Activated CD8-positive, alpha-beta T cell treated with anti-CD3 and anti-CD28 coated beads for 36 hours (primary cell): ENCODE results near the gene MACROD1. TPM values are rescaled to one million over a fixed set of nuclear protein-coding genes. Genes with fewer than 3 reads are reported as not detected.

ENCODE experiments used
- ATAC-seq: fragments of 200-7000 bp; cut with Tn5 transposase; one replicate; pipeline ENCODE4 v1.10.0; 2021; ENCODE audit warnings: mild to moderate bottlenecking, moderate library complexity
- CTCF ChIA-PET: fragments of 350-600 bp; sonication (Branson Sonifier 250); formaldehyde crosslinking; loops from one replicate; lab custom pipeline; 2021; ENCODE audit warnings: antibody characterized with exemption; lab: Charles Lee
- POLR2A ChIA-PET: fragments of 350-600 bp; sonication (Branson Sonifier 250); formaldehyde crosslinking; loops from one replicate; lab custom pipeline; 2021; ENCODE audit warnings: antibody characterized with exemption; lab: Charles Lee
- DNase-seq: peaks from one replicate; pipeline ENCODE4 v3.0.0-alpha.2; 2020
- H3K27ac Mint-ChIP-seq: one replicate; pipeline ENCODE4 v1.8.0; 2021; ENCODE audit warnings: mild to moderate bottlenecking, mixed read lengths
- H3K27me3 Mint-ChIP-seq: one replicate; pipeline ENCODE4 v1.8.0; 2021; ENCODE audit warnings: mixed read lengths
- H3K36me3 Mint-ChIP-seq: one replicate; pipeline ENCODE4 v1.8.0; 2021; ENCODE audit warnings: low read depth, mixed read lengths
- H3K4me1 Mint-ChIP-seq: one replicate; pipeline ENCODE4 v1.8.0; 2021; ENCODE audit warnings: low read depth, mixed read lengths
- H3K4me3 Mint-ChIP-seq: one replicate; pipeline ENCODE4 v1.8.0; 2021; ENCODE audit warnings: mild to moderate bottlenecking, moderate library complexity, mixed read lengths
- H3K9me3 Mint-ChIP-seq: one replicate; pipeline ENCODE4 v1.8.0; 2021; ENCODE audit warnings: mixed read lengths
- intact Hi-C: fragments of 100-400 bp; cut with micrococcal nuclease; formaldehyde crosslinking; loops from one replicate; pipeline ENCODE4 v1.10.0; 2022
- total RNA-seq, 2 experiments: library from RNA; stranded (reverse); gene quantifications; one replicate each; pipeline ENCODE4 v1.2.3, GENCODE V29; 2021
- TF ChIP-seq, protein P1 (sequence below): fragments of 200-600 bp; IDR thresholded peaks from one replicate; pipeline ENCODE4 v1.8.0; 2022; ENCODE audit warnings: antibody characterized with exemption, mild to moderate bottlenecking

Gene MACROD1
- total RNA-seq, 2 experiments from 2014 or later: 38.7 to 38.8 TPM

- intact Hi-C loops: no loop called here
- no peak for DNase-seq
- no peak for ATAC-seq
- H3K4me1 Mint-ChIP-seq: peaks cover 3% of the 10 kb centered on the region
- TF ChIP-seq, protein P1, sequence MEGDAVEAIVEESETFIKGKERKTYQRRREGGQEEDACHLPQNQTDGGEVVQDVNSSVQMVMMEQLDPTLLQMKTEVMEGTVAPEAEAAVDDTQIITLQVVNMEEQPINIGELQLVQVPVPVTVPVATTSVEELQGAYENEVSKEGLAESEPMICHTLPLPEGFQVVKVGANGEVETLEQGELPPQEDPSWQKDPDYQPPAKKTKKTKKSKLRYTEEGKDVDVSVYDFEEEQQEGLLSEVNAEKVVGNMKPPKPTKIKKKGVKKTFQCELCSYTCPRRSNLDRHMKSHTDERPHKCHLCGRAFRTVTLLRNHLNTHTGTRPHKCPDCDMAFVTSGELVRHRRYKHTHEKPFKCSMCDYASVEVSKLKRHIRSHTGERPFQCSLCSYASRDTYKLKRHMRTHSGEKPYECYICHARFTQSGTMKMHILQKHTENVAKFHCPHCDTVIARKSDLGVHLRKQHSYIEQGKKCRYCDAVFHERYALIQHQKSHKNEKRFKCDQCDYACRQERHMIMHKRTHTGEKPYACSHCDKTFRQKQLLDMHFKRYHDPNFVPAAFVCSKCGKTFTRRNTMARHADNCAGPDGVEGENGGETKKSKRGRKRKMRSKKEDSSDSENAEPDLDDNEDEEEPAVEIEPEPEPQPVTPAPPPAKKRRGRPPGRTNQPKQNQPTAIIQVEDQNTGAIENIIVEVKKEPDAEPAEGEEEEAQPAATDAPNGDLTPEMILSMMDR: no peak
- no peak overlapping the region for H3K27ac Mint-ChIP-seq
- H3K4me3 Mint-ChIP-seq: no peak overlapping the region
- ChIA-PET CTCF (no interaction called here), POLR2A (no interaction called here)
- H3K36me3 Mint-ChIP-seq: no peaks in the 10 kb centered on the region
- H3K27me3 Mint-ChIP-seq: no peaks in the 10 kb centered on the region
- no peaks in the 10 kb centered on the region for H3K9me3 Mint-ChIP-seq
Observed at GRCh38 chr11:64078905-64079304, 87.0 kb downstream of the MACROD1 start.

DNA sequence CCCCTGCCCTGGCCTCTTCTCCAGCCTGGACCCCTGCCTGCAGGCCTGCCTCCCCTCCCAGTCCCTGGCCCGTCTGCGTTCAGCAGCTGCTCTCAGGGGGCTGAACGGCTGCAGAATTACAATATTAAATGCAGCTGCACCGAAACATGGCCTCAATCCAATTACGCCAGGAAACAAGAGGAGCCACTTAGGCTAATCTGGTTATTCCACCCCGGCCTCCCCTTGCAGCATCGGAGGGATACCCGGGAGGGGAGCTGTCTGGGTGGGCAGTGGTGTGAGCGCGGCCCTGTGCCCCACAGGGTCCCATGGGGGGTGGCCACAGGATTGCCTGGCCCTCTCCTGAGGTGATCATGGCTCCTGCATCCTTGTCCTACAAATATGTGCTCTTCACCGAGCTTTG is 87.6 kb downstream of the MACROD1 start:
- no peak overlapping the region for H3K27ac Mint-ChIP-seq
- intact Hi-C loops: no loop called here

DNA sequence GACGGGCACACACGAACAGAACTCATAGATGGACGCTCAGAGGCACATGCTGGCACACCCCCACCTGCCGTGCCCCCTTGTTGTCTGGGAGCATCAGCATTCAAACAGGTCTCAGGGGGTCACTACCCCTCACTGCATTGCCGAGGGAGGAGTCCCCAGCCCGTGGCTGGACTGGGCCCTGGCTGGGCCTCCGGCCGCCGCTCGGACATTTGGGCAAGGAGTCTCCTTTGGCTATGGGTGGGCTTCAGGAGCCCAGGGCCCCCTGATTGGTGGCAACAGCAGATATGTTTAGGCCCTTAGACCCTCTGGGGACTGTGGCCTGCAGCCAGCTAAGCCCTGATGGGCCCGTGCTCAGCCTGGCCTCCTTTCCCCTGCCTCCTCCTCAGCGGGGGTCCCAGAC is 88.3 kb downstream of the MACROD1 start:
- ATAC-seq (no peak), DNase-seq (no peak)
- POLR2A ChIA-PET: no interaction called here
- Mint-ChIP-seq H3K36me3 (no peaks in the 10 kb centered on the region), H3K27ac (no peak overlapping the region), H3K4me1 (peaks cover 3% of the 10 kb centered on the region), H3K9me3 (no peaks in the 10 kb centered on the region), H3K27me3 (no peaks in the 10 kb centered on the region), H3K4me3 (no peak overlapping the region)
- CTCF ChIA-PET: no interaction called here
- intact Hi-C loops: no loop called here
- TF ChIP-seq, protein P1: no peak

More for the DNA sequence above, 87.6 kb downstream of the MACROD1 start:
- TF ChIP-seq, protein P1: no peak
- ChIA-PET POLR2A (no interaction called here), CTCF (no interaction called here)
- ATAC-seq (no peak), DNase-seq (no peak)
- Mint-ChIP-seq H3K27me3 (no peaks in the 10 kb centered on the region), H3K9me3 (no peaks in the 10 kb centered on the region), H3K36me3 (no peaks in the 10 kb centered on the region), H3K4me1 (peaks cover 3% of the 10 kb centered on the region), H3K4me3 (no peak overlapping the region)

DNA sequence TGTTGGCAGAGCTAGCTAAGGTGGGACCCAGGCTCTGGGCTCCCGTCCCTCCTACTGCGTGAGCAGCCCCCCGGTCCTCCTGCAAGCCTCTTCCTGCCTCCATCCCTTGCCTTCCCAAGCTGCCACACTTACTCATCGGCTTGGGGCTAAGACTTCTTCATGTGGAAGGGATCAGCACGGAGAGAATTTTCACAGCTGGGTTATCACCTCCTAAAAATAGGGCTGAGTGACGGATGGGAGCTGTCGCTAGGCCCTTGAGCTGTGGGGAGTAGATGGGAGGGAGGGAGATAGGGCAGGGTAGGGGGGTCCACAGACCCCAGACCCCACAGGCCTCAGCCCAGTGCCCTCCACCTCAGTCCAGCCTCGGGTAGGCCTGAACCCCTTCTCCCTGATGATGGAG is 89.2 kb downstream of the MACROD1 start:
- Mint-ChIP-seq H3K9me3 (no peaks in the 10 kb centered on the region), H3K27ac (no peak overlapping the region), H3K27me3 (no peaks in the 10 kb centered on the region), H3K4me3 (no peak overlapping the region), H3K36me3 (no peaks in the 10 kb centered on the region), H3K4me1 (peaks cover 3% of the 10 kb centered on the region)
- POLR2A ChIA-PET: interaction anchor here (0.9 kb wide), 1 partner anchor 14 kb away, joined by 3 read pairs; no protein-coding TSS in a partner anchor
- ATAC-seq (no peak), DNase-seq (no peak)
- intact Hi-C loops: no loop called here
- TF ChIP-seq, protein P1: no peak
- CTCF ChIA-PET: interaction anchor here (0.7 kb wide), 1 partner anchor 76 kb away, joined by 3 read pairs; no protein-coding TSS in a partner anchor

DNA sequence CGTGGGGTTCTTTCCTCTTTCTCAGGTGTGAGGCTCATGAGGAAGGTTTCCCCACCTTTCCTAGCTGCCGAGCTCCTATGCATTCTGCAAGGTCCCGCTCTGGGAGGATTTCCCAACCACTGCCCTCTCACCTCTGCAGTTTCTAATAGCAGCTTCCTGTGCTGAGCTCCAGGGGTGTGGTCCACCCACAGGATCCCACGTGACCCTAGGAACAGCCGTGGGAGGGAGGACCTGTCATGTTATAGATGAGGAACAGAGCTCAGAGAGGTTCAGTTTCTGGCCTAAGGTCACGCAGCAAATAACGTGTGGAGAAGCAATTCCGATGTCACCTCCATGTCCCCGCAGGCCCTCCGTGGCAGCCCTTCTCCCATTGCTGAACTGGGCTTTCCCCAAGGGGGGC is 91.7 kb downstream of the MACROD1 start:
- TF ChIP-seq, protein P1: no peak
- ATAC-seq (peak; percentile 24), DNase-seq (peak; percentile 41)
- ChIA-PET POLR2A (no interaction called here), CTCF (interaction anchor here (1.5 kb wide), 1 partner anchor 9 kb away, joined by 3 read pairs; no protein-coding TSS in a partner anchor)
- intact Hi-C loops: no loop called here
- Mint-ChIP-seq H3K4me3 (no peak overlapping the region), H3K27me3 (no peaks in the 10 kb centered on the region), H3K9me3 (no peaks in the 10 kb centered on the region), H3K36me3 (no peaks in the 10 kb centered on the region), H3K4me1 (peaks cover 3% of the 10 kb centered on the region), H3K27ac (no peak overlapping the region)
